Stimulated activated naive CD4-positive, alpha-beta T cell treated with Interleukin-2 at 50 U/mL for 16 hours (primary cell): ENCODE measurements around the gene C4B.
"Not testable (repeated sequence)": the region's sequence is repeated elsewhere in the genome, so short reads cannot be mapped to it uniquely, and the experiment has no call there.

Experiments
- DNase-seq: peaks from one replicate; lab custom pipeline; 2025; lab: John Stamatoyannopoulos, UW

Gene C4B

GRCh38 chr6:32052626-32053025, 38.0 kb downstream of the C4B start:
- not testable (repeated sequence) for DNase-seq

GRCh38 chr6:32053314-32053713, 38.7 kb downstream of the C4B start:
- DNase-seq: not testable (repeated sequence)

- DNase-seq: not testable (repeated sequence)
Observed at GRCh38 chr6:32055756-32056155, 41.2 kb downstream of the C4B start.

GRCh38 chr6:32056254-32056653, 41.7 kb downstream of the C4B start:
- DNase-seq: no peak

- DNase-seq: no peak
Observed at GRCh38 chr6:32057966-32058365, 43.4 kb downstream of the C4B start.

GRCh38 chr6:32058511-32058963, 43.9 kb downstream of the C4B start:
- DNase-seq: no peak

- no peak for DNase-seq
Observed at GRCh38 chr6:32060966-32061655, 46.5 kb downstream of the C4B start.

- no peak for DNase-seq
Observed at GRCh38 chr6:32064706-32065105, 50.1 kb downstream of the C4B start.

GRCh38 chr6:32067521-32067920, 52.9 kb downstream of the C4B start:
- DNase-seq: not testable (repeated sequence)

GRCh38 chr6:32068315-32068714, 53.7 kb downstream of the C4B start:
- not testable (repeated sequence) for DNase-seq

GRCh38 chr6:32068867-32069266, 54.3 kb downstream of the C4B start:
- DNase-seq: no peak

- DNase-seq: no peak
Observed at GRCh38 chr6:32069460-32069859, 54.9 kb downstream of the C4B start.

- DNase-seq: no peak
Observed at GRCh38 chr6:32069878-32070515, 55.4 kb downstream of the C4B start.

- DNase-seq: no peak
Observed at GRCh38 chr6:32070814-32071543, 56.4 kb downstream of the C4B start.

- no peak for DNase-seq
Observed at GRCh38 chr6:32073101-32073500, 58.5 kb downstream of the C4B start.

- no peak for DNase-seq
Observed at GRCh38 chr6:32073613-32074012, 59.0 kb downstream of the C4B start.

GRCh38 chr6:32074996-32075532, 60.5 kb downstream of the C4B start:
- DNase-seq: no peak

GRCh38 chr6:32075781-32076180, 61.2 kb downstream of the C4B start:
- no peak for DNase-seq

GRCh38 chr6:32076321-32076809, 61.8 kb downstream of the C4B start:
- no peak for DNase-seq

- no peak for DNase-seq
Observed at GRCh38 chr6:32079566-32080290, 65.1 kb downstream of the C4B start.

- DNase-seq: no peak
Observed at GRCh38 chr6:32081168-32081990, 66.8 kb downstream of the C4B start.
